22Rv1 (cell line): ENCODE data around the gene EPS8L1.

ENCODE experiments used
- ZFX ChIP-seq: fragments of 450-650 bp; IDR thresholded peaks from 2 replicates; pipeline ENCODE4 v1.6.1; 2017; ENCODE audit warnings: antibody characterized with exemption, borderline replicate concordance
- TF ChIP-seq, protein P1 (sequence below): fragments of 450-650 bp; IDR thresholded peaks from 2 replicates; pipeline ENCODE4 v1.5.1; 2017; ENCODE audit warnings: mild to moderate bottlenecking

DNA sequence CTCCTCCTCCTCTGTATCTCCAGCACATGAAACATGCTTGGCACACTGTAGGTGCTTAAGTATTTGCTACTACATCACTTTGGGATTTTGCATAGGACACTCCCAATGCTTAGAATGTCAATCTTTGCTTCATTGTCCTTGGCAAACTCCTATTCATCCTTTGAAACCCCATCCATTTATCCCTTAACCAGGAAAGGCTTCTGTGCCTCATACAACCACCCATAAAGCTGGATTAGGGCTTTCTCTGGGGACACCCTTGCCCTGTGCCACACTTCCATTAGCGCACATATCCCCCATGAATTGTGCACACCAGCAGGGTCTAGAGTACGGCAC lies 5.8 kb upstream of the EPS8L1 start:
- TF ChIP-seq, protein P1, sequence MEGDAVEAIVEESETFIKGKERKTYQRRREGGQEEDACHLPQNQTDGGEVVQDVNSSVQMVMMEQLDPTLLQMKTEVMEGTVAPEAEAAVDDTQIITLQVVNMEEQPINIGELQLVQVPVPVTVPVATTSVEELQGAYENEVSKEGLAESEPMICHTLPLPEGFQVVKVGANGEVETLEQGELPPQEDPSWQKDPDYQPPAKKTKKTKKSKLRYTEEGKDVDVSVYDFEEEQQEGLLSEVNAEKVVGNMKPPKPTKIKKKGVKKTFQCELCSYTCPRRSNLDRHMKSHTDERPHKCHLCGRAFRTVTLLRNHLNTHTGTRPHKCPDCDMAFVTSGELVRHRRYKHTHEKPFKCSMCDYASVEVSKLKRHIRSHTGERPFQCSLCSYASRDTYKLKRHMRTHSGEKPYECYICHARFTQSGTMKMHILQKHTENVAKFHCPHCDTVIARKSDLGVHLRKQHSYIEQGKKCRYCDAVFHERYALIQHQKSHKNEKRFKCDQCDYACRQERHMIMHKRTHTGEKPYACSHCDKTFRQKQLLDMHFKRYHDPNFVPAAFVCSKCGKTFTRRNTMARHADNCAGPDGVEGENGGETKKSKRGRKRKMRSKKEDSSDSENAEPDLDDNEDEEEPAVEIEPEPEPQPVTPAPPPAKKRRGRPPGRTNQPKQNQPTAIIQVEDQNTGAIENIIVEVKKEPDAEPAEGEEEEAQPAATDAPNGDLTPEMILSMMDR, result no peak
- no peak for TF ChIP-seq ZFX
